ENCODE measurements around the gene MAGEA2. TPM values are rescaled to one million over a fixed set of nuclear protein-coding genes. Genes with fewer than 3 reads are reported as not detected.
"Not testable (repeated sequence)": the region's sequence is repeated elsewhere in the genome, so short reads cannot be mapped to it uniquely, and the experiment has no call there.

MAGEA2 gene
- polyA plus RNA-seq, 3 donors = not detected

GRCh38 chrX:152735860-152736511, 17.7 kb downstream of the MAGEA2 start:
- H3K27ac Mint-ChIP-seq = peak overlapping the region in 1 of 7 donors; percentile 18
- DNase-seq = no peak
- Histone ChIP-seq H3K27me3 (ENCODE audit: control insufficient read depth in 2 of 2, insufficient read depth in 2 of 2, low read length in 2 of 2) (no peaks in the 10 kb centered on the region), H3K4me1 (ENCODE audit: control insufficient read depth in 1 of 2, insufficient read depth in 2 of 2, low read length in 2 of 2) (no peaks in the 10 kb centered on the region), H3K9me3 (replicated peaks in 1 of 2; ENCODE audit: control insufficient read depth in 1 of 2, insufficient read depth in 1 of 2, low read length in 2 of 2) (no peaks in the 10 kb centered on the region), H3K79me2 (ENCODE audit: insufficient read depth, low read length) (no peaks in the 10 kb centered on the region), H4K20me1 (ENCODE audit: insufficient read depth, low read length) (no peaks in the 10 kb centered on the region), H2AFZ (ENCODE audit: insufficient read depth, low read depth, low read length, poor library complexity, severe bottlenecking) (no peak overlapping the region), H3K4me2 (replicated peaks; ENCODE audit: extremely low read depth, low read length, poor library complexity, severe bottlenecking) (no peak overlapping the region), H3K9ac (ENCODE audit: insufficient read depth, low read length, poor library complexity, severe bottlenecking) (no peak overlapping the region), H3K27ac (ENCODE audit: low read depth in 1 of 2, low read length in 2 of 2) (no peak overlapping the region), H3K36me3 (replicated peaks in 1 of 2; ENCODE audit: control insufficient read depth in 1 of 2, insufficient read depth in 2 of 2, low read length in 2 of 2) (no peaks in the 10 kb centered on the region), H3K4me3 (replicated peaks in 1 of 3; ENCODE audit: low read depth in 2 of 3, low read length in 3 of 3) (no peak overlapping the region)
- no peaks in the 10 kb centered on the region for H3K36me3 Mint-ChIP-seq
- no peak for TF ChIP-seq CTCF (IDR thresholded peaks at IDR 0.05)
- 92% methylated on average over 4 of the region's 12 CpGs for WGBS (ENCODE audit: insufficient coverage)
- H3K9me3 Mint-ChIP-seq = peaks cover 0 to 15% (median 6%) of the 10 kb centered on the region in 7 donors
- intact Hi-C loops (cut with micrococcal nuclease) = no loop called here
- H3K4me1 Mint-ChIP-seq = no peaks in the 10 kb centered on the region
- no peak overlapping the region for H3K4me3 Mint-ChIP-seq
- peaks cover 0 to 2% (median 2%) of the 10 kb centered on the region in 3 donors for H3K27me3 Mint-ChIP-seq (ENCODE audit: low read depth in 3 of 3)

GRCh38 chrX:152735101-152735500, 18.5 kb downstream of the MAGEA2 start:
- Histone ChIP-seq H3K4me2 (replicated peaks; ENCODE audit: extremely low read depth, low read length, poor library complexity, severe bottlenecking) (no peak overlapping the region), H3K36me3 (replicated peaks in 1 of 2; ENCODE audit: control insufficient read depth in 1 of 2, insufficient read depth in 2 of 2, low read length in 2 of 2) (no peaks in the 10 kb centered on the region), H3K27ac (ENCODE audit: low read depth in 1 of 2, low read length in 2 of 2) (no peak overlapping the region), H3K9me3 (replicated peaks in 1 of 2; ENCODE audit: control insufficient read depth in 1 of 2, insufficient read depth in 1 of 2, low read length in 2 of 2) (no peaks in the 10 kb centered on the region), H3K4me3 (replicated peaks in 1 of 3; ENCODE audit: low read depth in 2 of 3, low read length in 3 of 3) (no peak overlapping the region), H3K27me3 (ENCODE audit: control insufficient read depth in 2 of 2, insufficient read depth in 2 of 2, low read length in 2 of 2) (no peaks in the 10 kb centered on the region), H3K9ac (ENCODE audit: insufficient read depth, low read length, poor library complexity, severe bottlenecking) (no peak overlapping the region), H2AFZ (ENCODE audit: insufficient read depth, low read depth, low read length, poor library complexity, severe bottlenecking) (no peak overlapping the region), H3K4me1 (ENCODE audit: control insufficient read depth in 1 of 2, insufficient read depth in 2 of 2, low read length in 2 of 2) (no peaks in the 10 kb centered on the region), H3K79me2 (ENCODE audit: insufficient read depth, low read length) (no peaks in the 10 kb centered on the region), H4K20me1 (ENCODE audit: insufficient read depth, low read length) (no peaks in the 10 kb centered on the region)
- no peaks in the 10 kb centered on the region for H3K36me3 Mint-ChIP-seq
- H3K27ac Mint-ChIP-seq = no peak overlapping the region
- no CpG with 5 or more reads among the region's 2 CpGs for WGBS (ENCODE audit: insufficient coverage)
- no peak for DNase-seq
- H3K27me3 Mint-ChIP-seq (ENCODE audit: low read depth in 3 of 3) = peaks cover 0 to 4% (median 2%) of the 10 kb centered on the region in 3 donors
- H3K4me1 Mint-ChIP-seq = no peaks in the 10 kb centered on the region
- peaks cover 0 to 15% (median 6%) of the 10 kb centered on the region in 7 donors for H3K9me3 Mint-ChIP-seq
- intact Hi-C loops (cut with micrococcal nuclease) = no loop called here
- H3K4me3 Mint-ChIP-seq = no peak overlapping the region
- TF ChIP-seq CTCF (IDR thresholded peaks at IDR 0.05) = no peak

- H3K79me2 ChIP-seq (ENCODE audit: insufficient read depth, low read length); H3K4me2 ChIP-seq (replicated peaks; ENCODE audit: extremely low read depth, low read length, poor library complexity, severe bottlenecking); H4K20me1 ChIP-seq (ENCODE audit: insufficient read depth, low read length); H3K4me1 ChIP-seq (ENCODE audit: control insufficient read depth in 1 of 2, insufficient read depth in 2 of 2, low read length in 2 of 2); H3K27ac Mint-ChIP-seq; H3K27me3 ChIP-seq (ENCODE audit: control insufficient read depth in 2 of 2, insufficient read depth in 2 of 2, low read length in 2 of 2); H3K9me3 ChIP-seq (replicated peaks in 1 of 2; ENCODE audit: control insufficient read depth in 1 of 2, insufficient read depth in 1 of 2, low read length in 2 of 2); H2AFZ ChIP-seq (ENCODE audit: insufficient read depth, low read depth, low read length, poor library complexity, severe bottlenecking); H3K27me3 Mint-ChIP-seq (ENCODE audit: low read depth in 3 of 3); H3K36me3 ChIP-seq (replicated peaks in 1 of 2; ENCODE audit: control insufficient read depth in 1 of 2, insufficient read depth in 2 of 2, low read length in 2 of 2); DNase-seq; H3K36me3 Mint-ChIP-seq; H3K4me3 ChIP-seq (replicated peaks in 1 of 3; ENCODE audit: low read depth in 2 of 3, low read length in 3 of 3); intact Hi-C loops (cut with micrococcal nuclease); H3K9ac ChIP-seq (ENCODE audit: insufficient read depth, low read length, poor library complexity, severe bottlenecking); H3K4me3 Mint-ChIP-seq; H3K27ac ChIP-seq (ENCODE audit: low read depth in 1 of 2, low read length in 2 of 2); H3K4me1 Mint-ChIP-seq: not testable (repeated sequence)
- 100% methylated on average over 3 of the region's 22 CpGs for WGBS (ENCODE audit: insufficient coverage)
- peaks cover 0 to 13% (median 6%) of the 10 kb centered on the region in 7 donors for H3K9me3 Mint-ChIP-seq
These were observed 19.3 kb downstream of the MAGEA2 start for GRCh38 chrX:152734143-152734858.

Data from CD14-positive monocyte (primary cell).